Measurements from ENCODE around the gene PTCSC3.
"Not testable (repeated sequence)": the region's sequence is repeated elsewhere in the genome, so short reads cannot be mapped to it uniquely, and the experiment has no call there.

The PTCSC3 gene

DNA sequence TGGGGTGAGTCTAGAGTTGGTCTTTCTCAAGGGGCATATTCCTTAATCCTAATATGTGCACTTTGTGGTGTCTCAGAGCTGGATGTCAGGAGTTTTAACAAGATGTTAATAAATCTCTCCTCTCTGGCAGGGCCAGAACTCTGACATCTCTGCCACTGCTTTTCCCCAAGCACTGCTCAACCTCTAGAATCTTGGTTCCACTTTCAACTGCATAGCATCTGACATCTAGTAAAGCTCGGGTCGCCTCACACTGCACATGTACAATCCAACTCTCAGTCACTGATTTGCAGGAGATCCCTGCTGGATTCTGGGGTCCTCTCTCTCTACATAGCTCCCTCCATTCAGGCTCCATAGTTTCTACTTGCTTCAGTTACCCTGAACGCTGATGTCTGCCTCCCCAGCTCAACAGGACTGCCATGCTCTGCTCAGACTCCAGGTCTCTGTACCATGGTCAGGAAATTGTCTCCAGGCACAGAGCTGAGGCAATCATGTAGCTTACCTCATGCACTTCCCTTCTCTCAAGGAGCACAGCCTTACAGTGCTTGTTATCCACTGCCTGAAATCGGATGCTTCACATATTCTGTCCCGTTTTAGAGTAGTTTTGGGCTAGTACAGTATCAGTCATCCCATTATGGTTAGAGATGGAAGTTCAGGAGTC, 1.6 kb downstream of the PTCSC3 start:
- DNase-seq (ENCODE audit: low spot score), result no peak
- no peak for FAIRE-seq

DNA sequence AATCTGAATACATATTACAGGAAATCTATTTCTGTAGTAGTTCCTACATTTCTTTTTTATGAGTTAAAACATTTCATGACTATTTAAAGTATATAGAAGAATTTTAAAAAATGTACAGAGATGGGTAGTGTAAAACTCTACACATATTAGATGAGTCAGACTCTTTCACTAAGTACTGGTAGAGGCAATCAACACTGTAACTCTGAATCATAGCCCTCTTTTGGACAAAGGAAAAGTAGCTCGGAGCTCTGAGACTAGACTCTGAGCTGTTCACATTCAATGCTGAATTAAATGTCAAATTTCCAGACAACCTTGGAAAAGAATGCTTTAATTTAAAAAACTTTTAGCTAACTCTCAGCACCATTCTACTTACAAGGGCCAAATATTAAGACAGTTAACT, 3.4 kb downstream of the PTCSC3 start:
- no peak for DNase-seq (ENCODE audit: low spot score)
- no peak for FAIRE-seq

DNA sequence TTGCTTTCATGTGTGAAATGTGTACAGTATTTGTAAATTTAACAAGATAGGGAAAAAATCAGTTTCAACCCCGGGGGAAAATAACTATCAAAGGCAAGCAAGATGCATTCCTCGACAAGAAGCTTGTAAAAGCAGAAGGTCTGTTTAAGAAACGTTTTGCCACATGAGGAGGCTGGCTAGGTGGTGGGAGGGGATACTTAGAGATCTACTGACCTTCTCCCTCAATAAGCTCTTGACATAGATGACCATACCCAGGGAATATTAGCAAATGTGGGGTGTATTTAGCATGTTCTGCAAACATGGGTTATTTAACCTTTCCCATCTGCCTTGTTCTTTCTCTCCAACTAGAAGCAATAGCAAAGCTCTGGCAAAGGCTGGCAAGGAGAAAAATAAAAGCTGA, 4.9 kb downstream of the PTCSC3 start:
- no peak for FAIRE-seq
- no peak for DNase-seq (ENCODE audit: low spot score)

DNA sequence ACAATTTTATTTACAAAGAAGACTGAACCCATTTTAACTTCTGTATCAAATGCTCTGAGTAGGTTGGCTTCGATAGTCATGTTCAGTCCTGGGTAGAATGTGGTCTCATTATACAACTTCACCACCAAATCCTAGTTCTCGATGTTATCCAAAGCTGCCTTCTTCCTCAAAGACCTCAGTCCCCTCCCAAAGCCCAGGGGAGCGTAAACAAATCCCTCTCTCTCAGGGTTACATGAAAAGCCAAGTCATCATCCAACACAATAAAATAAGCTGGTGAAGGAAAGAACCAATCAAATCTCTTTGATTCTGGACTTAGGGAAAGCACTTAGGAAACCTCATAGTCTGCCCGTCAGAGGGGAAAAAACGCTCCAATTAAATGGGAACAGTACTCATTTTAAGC, 9.1 kb downstream of the PTCSC3 start:
- DNase-seq (ENCODE audit: low spot score) (no peak), FAIRE-seq (no peak)

DNA sequence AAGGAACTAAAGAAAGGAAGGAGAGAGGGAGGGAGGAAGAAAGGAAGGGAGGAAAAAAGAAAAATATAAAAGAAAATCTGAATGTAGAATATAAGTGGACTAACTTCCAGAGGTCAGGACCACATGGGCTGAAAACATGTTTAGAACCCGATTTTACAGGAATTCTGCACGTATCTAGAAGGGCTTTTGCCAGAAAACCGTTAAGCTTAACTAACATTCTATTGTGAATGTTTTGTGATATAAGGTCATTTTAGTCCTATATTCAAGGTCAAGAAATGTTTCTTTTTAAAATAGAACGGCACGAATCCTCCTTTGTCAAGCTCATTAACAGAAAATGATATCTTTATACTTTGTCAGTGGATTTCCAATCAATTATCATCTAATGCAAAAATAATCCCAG, 13.1 kb downstream of the PTCSC3 start:
- DNase-seq (ENCODE audit: low spot score) (no peak), FAIRE-seq (no peak)

DNA sequence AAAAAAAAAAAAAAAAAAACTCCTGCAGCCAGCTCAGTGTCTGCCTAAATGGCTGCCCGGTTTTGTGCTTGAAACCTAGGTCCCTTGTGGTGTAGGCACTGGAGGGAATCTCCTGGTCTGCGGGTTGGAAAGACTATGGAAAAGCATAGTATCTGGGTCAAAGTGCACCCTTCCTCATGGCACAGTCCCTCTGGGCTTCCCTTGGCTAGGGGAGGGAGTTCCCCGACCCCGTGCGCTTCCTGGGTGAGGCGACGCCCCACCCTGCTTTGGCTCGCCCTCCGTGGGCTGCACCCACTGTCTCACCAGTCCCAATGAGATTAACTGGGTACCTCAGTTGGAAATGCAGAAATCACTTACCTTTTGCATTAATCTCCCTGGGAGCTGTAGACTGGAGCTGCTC, 14.3 kb downstream of the PTCSC3 start:
- no peak for FAIRE-seq

DNA sequence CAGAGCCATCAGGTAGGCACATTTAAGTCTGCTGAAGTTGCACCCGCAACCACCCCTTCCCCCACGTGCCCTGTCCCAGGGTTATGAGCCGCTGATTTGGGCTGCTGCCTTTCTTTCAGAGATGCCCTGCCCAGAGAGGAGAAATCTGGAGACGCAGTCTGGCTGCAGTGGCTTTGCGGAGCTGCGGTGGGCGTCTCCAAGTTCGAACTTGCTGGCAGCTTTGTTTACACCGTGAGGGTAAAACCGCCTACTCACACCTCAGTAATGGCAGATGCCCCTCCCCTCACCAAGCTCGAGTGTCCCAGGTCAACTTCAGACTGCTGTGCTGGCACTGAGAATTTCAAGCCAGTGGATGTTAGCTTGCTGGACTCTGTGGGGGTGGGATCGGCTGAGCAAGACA, 14.7 kb downstream of the PTCSC3 start:
- DNase-seq (ENCODE audit: low spot score) (no peak), FAIRE-seq (no peak)

More for the DNA sequence above, 14.3 kb downstream of the PTCSC3 start:
- DNase-seq (ENCODE audit: low spot score), result no peak

DNA sequence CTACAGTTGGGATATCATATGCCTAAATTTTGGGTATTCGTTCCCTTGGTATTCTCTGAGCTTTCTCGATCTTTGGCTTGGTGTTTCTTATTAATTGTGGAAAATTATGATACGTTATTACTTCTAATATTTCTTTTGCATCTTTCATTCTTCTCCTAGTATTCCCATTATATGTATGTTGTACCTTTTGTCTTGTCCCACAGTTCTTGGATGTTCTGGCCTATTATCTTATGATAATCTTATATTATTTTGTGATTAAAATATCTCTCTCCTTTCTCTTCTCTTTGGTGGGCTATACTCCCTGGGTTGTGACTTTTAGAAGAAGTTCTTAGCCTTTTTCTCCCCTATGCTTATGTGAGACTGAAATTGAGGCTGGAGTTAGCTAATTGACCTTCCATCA, 25.2 kb downstream of the PTCSC3 start:
- no peak for FAIRE-seq
- no peak for DNase-seq (ENCODE audit: low spot score)

DNA sequence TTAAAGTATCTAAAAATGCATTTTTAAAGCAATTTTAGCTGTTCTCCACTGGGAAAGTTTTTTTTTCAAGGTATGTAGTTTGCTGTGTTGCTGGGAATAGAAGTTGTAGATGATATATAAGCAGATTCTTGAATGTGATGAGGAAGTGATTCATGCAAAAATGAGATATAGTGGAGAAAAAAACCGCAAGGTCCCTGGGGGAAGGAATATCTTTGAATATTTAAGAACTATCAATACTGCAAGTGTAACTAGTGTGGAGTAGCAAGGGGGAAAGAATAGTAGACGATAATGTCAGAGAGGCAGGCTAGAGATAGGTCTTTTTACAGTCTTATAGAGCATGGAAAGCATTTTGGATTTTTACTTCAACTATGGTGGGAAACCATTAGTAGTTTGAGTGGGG, 42.5 kb downstream of the PTCSC3 start:
- FAIRE-seq (no peak), DNase-seq (ENCODE audit: low spot score) (no peak)

DNA sequence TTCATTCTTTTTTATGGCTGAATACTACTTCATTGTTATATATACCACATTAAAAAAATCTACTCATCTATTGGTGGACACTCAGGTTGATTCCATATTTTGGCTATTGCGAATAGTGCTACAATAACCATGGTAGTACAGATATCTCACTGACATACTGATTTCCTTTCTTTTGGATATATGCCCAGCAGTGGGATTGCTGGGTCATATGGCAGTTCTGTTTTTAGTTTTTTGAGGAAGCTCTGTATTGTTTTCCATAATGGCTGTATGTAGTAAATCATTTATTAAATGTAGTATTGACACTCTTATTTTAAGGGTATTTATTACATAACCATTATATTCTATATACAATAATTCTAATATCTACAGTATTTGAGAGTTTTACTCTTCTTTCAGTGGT, 43.7 kb downstream of the PTCSC3 start:
- no peak for DNase-seq (ENCODE audit: low spot score)
- FAIRE-seq, result no peak

DNA sequence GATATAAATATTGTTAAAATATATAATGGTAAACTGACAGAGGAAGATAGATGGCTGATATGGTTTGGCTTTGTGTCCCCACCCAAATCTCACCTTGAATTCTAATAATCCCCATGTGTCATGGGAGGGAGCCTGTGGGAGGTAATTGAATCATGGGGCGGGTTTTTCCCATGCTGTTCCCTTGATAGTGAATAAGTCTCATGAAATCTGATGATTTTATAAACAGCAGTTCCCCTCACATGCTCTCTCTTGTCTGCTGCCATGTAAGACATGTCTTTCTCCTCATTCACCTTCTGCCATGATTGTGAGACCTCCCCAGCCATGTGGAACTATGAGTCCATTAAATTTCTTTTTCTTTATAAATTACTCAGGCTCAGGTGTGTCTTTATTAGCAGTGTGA, 46.3 kb downstream of the PTCSC3 start:
- FAIRE-seq, result no peak
- DNase-seq (ENCODE audit: low spot score), result no peak

DNA sequence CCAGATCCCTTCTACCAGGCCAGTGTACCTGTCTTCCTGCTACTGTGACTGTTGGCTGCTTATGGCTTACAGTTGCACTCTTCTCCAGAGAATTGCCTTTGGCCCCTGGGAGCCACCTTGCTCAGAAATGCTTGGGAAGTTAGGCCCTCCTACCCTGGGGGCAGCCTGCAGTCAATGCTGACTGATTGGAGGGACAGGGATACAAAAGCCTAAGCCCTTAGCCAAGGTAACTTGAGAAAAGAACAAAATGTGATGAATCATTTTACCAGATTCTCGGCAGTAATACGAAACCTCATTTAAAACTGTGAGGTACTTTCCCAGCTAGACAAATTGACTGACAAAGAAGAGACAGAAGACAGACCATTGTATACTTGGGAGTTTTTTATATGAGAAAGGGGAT, 47.3 kb downstream of the PTCSC3 start:
- DNase-seq (ENCODE audit: low spot score) (peak; percentile 14), FAIRE-seq (no peak)

DNA sequence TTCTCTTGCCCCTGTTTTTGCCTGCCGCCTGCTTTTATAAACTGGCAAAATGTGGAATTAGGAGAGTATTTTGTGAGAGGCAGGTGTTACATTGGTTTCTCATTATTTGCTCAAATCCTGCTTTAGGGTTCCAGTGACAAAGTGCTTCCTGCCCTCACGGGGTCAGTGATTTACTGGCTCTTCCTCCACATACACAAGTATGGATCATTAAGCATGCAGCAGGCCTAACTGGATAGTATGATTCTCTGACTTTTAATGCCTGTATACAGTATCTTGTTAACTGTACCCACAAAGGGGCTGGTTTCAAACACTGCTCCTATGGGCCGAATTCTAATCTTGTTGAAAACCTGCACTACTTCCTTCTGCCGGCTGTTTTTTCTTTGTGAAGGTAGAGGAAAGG, 63.2 kb downstream of the PTCSC3 start:
- DNase-seq (ENCODE audit: low spot score), result no peak
- FAIRE-seq, result no peak

DNA sequence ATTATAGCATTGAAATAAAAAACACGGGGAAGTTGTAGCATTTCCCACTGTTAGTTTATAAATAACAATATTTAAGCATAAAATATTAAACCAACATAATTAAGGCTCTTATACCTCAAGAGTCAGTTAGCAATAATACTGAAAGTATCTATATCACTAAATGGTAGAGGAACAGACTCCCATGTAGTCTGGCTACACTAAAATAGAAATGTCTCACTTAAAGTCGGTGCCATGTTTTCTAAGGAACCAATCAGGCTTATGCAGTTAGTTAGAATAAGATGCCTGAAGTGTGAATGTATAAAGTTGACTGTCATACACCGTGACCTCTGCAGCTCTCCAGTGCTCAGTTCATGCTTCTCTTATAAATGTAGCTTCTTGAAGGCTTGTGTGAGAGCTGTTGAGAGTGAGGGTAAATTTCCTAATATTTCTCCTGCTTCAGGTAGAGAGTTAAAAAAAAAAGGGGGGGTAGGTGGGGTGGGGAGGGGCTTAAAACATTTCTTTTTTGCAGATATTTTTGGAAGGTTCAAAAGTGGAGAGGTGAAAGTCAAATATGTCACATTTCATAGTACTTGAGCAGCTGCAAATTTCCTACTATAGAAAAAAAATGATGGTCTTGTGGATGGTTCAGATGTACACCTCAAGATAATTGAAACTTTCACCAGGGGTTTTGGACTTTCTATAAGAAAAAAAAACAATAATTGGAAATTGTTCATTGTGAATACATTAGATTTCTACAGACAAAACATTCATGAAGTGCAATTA, 64.5 kb downstream of the PTCSC3 start:
- FAIRE-seq, result no peak
- no peak for DNase-seq (ENCODE audit: low spot score)

DNA sequence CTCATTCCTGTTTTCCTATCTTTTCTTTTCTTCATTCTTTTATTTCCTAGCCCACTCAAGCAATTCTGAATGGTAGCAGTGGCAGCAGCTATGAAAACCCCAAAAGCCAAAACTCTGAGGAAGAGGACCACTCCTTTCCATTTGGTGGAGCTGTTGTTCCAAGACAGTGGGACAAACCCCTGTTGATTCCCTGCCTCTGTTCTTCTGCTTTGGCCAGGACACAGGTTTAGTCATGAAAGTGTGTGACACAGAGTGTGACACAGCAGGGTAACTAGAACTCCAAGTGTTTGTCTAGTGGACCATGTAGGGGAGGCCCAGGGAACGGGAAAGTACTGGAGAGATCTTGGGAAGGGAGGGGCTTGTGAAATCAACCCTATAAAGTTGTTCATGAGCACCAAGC, 71.1 kb downstream of the PTCSC3 start:
- DNase-seq (ENCODE audit: low spot score) (peak; percentile 18), FAIRE-seq (no peak)

DNA sequence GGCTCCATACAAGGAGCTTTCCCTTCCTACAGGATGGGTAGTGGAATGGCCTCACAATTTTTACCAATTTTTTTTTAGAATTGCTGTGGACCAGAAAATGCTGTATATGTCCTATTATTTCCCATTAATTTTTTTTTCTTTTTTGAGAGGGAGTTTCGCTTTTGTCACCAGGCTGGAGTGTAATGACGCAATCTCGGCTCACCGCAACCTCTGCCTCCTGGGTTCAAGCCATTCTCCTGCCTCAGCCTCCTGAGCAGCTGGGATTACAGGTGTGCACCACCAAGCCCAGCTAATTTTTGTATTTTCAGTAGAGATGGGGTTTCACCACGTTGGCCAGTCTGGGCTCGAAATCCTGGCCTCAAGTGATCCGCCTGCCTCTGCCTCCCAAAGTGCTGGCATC, 72.3 kb downstream of the PTCSC3 start:
- DNase-seq (ENCODE audit: low spot score), result not testable (repeated sequence)

DNA sequence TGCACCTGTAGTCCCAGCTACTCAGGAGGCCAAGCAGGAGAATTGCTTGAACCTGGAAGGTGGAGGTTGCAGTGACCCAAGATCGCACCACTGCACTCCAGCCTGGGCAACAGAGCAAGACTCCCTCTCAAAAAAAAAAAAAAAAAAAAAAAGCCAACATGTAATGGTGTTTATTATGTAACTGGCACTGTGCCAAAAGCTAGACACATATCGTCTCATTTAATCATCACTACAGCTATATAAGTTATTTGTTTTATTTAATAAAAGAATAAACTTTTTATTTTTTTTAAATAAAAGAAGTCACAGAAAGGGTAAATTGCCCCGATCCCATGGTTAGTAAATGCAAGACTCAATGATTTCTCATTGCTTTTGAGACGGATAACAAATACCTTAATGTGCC, 76.9 kb downstream of the PTCSC3 start:
- DNase-seq (ENCODE audit: low spot score), result no peak
- no peak for FAIRE-seq

More for the DNA sequence above, 72.3 kb downstream of the PTCSC3 start:
- not testable (repeated sequence) for FAIRE-seq

DNA sequence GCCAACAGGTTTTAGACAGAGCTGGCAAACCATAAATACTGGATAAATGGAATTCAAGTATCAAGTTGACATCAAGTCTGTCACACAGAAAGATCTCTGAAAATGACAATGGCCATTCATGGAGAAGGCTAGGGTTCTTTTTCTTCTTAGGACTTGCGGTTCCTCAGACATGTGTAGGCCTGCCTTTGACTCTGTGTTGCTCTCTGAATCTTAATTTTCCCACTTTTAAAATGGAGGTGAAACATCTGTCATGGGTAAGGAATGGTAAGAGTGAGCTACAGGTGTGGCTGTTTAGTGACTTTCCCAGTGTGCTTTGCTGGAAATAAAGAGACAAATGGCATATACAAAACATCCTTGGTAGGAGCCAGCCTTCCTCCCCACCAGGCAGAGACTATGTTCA, 79.2 kb downstream of the PTCSC3 start:
- DNase-seq (ENCODE audit: low spot score) (no peak), FAIRE-seq (no peak)

DNA sequence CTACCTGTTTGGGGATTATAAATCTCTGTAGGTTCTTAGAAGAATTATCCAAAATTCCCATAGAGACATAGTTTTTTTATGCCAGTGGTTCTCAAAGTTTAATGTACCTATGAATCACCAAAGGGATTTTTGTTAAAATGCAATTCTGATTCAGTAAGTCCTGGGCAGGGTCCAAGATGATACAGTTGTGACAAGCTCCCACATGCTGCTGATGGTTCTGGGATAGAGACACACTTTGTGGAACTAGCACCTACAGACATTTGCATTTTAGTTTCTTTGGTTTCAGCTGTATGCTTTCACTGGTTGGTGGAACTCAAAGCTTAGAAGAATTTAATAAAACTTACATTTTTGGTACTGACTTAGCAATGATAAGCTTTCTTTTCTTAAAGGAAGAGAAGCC, 80.4 kb downstream of the PTCSC3 start:
- FAIRE-seq, result no peak
- no peak for DNase-seq (ENCODE audit: low spot score)

DNA sequence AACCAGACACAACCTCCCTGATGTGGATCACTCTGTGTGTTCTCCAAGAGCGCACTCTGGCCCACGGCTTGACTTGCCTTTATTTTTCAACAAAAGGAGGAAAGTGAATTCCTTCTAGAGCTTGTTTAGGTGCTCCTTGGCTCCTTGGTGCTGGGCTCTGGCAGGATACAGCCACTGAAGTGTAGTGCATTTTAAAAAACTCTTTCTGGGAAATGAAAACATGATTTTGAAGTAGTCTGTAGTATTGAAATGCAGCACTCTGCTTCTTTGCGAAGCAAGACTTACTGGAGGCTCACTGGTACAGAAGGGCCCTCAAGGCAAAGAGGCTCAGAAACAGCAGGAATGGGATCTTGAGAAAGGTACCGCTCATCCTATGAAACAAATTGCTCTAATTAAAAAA, 81.6 kb downstream of the PTCSC3 start:
- FAIRE-seq (no peak), DNase-seq (ENCODE audit: low spot score) (no peak)

DNA sequence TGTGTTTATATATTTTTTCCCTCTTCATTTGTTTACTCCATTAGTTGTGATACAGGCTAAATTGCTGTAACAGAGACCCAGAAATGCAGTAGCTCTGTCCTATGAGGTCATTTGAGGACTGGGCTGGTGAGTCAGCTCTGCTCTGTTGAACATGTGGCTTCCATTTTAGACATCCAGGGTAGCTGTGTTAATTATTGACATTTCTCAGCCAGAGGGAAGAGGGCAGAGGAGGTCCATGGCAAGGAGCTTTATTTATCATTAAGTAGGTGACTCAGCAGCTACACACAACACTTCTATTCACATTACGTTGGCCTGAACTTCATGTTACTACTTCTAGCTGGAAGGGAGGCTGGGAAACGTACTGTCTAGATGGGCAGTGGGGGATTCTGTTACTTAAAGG, 85.4 kb downstream of the PTCSC3 start:
- FAIRE-seq (peak; percentile 79), DNase-seq (ENCODE audit: low spot score) (peak; percentile 72)

DNA sequence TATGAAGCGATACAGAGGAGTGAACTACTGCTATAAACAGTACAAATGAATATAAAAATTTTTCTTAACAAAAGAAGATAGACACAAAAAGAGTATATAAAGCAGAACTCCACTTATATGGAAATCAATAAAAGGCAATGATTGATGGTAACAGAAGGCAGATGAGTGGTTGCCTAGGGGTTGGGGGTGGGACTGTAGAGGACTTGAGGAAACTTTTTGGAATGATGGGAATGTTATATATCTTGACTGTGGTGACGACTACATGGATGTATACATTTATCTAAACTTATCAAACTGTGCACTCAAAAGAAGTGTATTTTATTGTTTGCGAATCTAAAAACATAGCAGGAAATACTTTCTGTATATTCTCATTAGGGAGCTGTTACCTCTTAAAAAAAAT, 89.1 kb downstream of the PTCSC3 start:
- FAIRE-seq (no peak), DNase-seq (ENCODE audit: low spot score) (no peak)

All from urothelium cell line (cell line).